Endodermal cell (in vitro differentiated cells): ENCODE data around the gene KLHDC3. TPM values are rescaled to one million over a fixed set of nuclear protein-coding genes. Genes with fewer than 3 reads are reported as not detected.
A peak's percentile ranks its signal among the peaks of the same experiment; 100 is the strongest.

Experiments used
- DNase-seq: peaks from one replicate; pipeline ENCODE4 v3.0.0-alpha.2; 2017
- H3K27ac ChIP-seq: 2 replicates; pipeline ENCODE4 v1.5.1; 2013; ENCODE audit warnings: mild to moderate bottlenecking, low read depth, low read length, moderate library complexity
- H3K27me3 ChIP-seq: 2 replicates; pipeline ENCODE4 v1.6.1; 2013; ENCODE audit warnings: mild to moderate bottlenecking, low read length, moderate library complexity; ENCODE audit not compliant: insufficient read depth, control insufficient read depth, poor library complexity, severe bottlenecking
- H3K36me3 ChIP-seq: 2 replicates; pipeline ENCODE4 v1.7.0; 2013; ENCODE audit warnings: mild to moderate bottlenecking, low read length, moderate library complexity; ENCODE audit not compliant: control insufficient read depth, insufficient read depth
- H3K4me1 ChIP-seq: one replicate; pipeline ENCODE4 v1.7.0; 2013; ENCODE audit warnings: low read length; ENCODE audit not compliant: control insufficient read depth, insufficient read depth
- H3K4me3 ChIP-seq: 2 replicates; pipeline ENCODE4 v1.5.1; 2013; ENCODE audit warnings: mild to moderate bottlenecking, low read length, moderate library complexity
- H3K9ac ChIP-seq: 2 replicates; pipeline ENCODE4 v1.6.1; 2013; ENCODE audit warnings: mild to moderate bottlenecking, low read length, moderate library complexity; ENCODE audit not compliant: poor library complexity, severe bottlenecking; ENCODE audit errors: extremely low read depth
- H3K9me3 ChIP-seq: 2 replicates; pipeline ENCODE4 v1.6.1; 2013; ENCODE audit warnings: mild to moderate bottlenecking, low read length, moderate library complexity; ENCODE audit not compliant: control insufficient read depth
- H3K27ac Mint-ChIP-seq: 2 replicates; pipeline ENCODE4 v1.8.0; 2020; ENCODE audit warnings: mixed read lengths
- H3K27me3 Mint-ChIP-seq: 2 replicates; pipeline ENCODE4 v1.8.0; 2021; ENCODE audit warnings: mild to moderate bottlenecking, mixed read lengths; ENCODE audit not compliant: insufficient read depth
- H3K36me3 Mint-ChIP-seq: 2 replicates; pipeline ENCODE4 v1.8.0; 2020; ENCODE audit warnings: low read depth, mixed read lengths
- H3K4me1 Mint-ChIP-seq: 2 replicates; pipeline ENCODE4 v1.8.0; 2020; ENCODE audit warnings: mixed read lengths
- H3K4me3 Mint-ChIP-seq: 2 replicates; pipeline ENCODE4 v1.8.0; 2020; ENCODE audit warnings: mild to moderate bottlenecking, moderate library complexity, mixed read lengths
- H3K9me3 Mint-ChIP-seq: 2 replicates; pipeline ENCODE4 v1.8.0; 2020; ENCODE audit warnings: mild to moderate bottlenecking, mixed read lengths
- CTCF ChIP-seq: fragments of 200-600 bp; sonication (generic); conservative IDR thresholded peaks from 2 replicates; pipeline ENCODE4 v1.5.0; 2021; ENCODE audit warnings: antibody characterized with exemption, mild to moderate bottlenecking
- WGBS, 2 experiments: methylation state at CpG; one replicate each; pipeline versions ENCODE4 v1.1.5 to v1.1.7; 2013; ENCODE audit warnings: missing lambda C conversion rate in 2 of 2, mixed read lengths in 1 of 2; ENCODE audit not compliant: insufficient coverage in 1 of 2, insufficient read length in 1 of 2; 5-methylcytosine and 5-hydroxymethylcytosine counted together
- total RNA-seq, 2 donors: library from RNA; stranded (reverse); fragmentation: NEBNext Ultra II Directional in 1 of 2; extraction: Animal tissue kit (Norgen Biotek cat#: 25700) in 1 of 2; gene quantifications; 2 replicates in 1 of 2; 3 replicates in 1 of 2; pipeline ENCODE4 v1.2.1, GENCODE V29; 2021

The KLHDC3 gene
- total RNA-seq, 2 donors from 2014 or later = 124 to 135 TPM

- Mint-ChIP-seq H3K27me3 (no peaks in the 10 kb centered on the region), H3K27ac (peak overlapping the region; percentile 68), H3K4me3 (no peak overlapping the region), H3K9me3 (no peaks in the 10 kb centered on the region), H3K4me1 (peaks cover 2% of the 10 kb centered on the region), H3K36me3 (peaks cover 35% of the 10 kb centered on the region)
- Histone ChIP-seq H3K27me3 (no peaks in the 10 kb centered on the region), H3K4me3 (no peak overlapping the region), H3K9ac (no peak overlapping the region), H3K27ac (no peak overlapping the region), H3K4me1 (no peaks in the 10 kb centered on the region), H3K36me3 (peaks cover 35% of the 10 kb centered on the region), H3K9me3 (no peaks in the 10 kb centered on the region)
- WGBS, 2 experiments = 54 to 85% methylated on average over 4 to 6 of the region's 6 CpGs
- TF ChIP-seq CTCF = peak; percentile 83
- DNase-seq = peak; percentile 71
Observed at GRCh38 chr6:43070028-43070632, 56.1 kb downstream of the KLHDC3 start.

Other genes starting within 250 kb of the KLHDC3 start
- 10 to 100 TPM; 11.6 to 14.9 TPM for gene BICRAL, start 232.2 kb upstream of the KLHDC3 start, total RNA-seq
- 100 to 1,000 TPM; 112 to 114 TPM for gene RPL7L1, start 134.6 kb upstream of the KLHDC3 start, total RNA-seq
- gene PTCRA, start 98.2 kb upstream of the KLHDC3 start, total RNA-seq = not detected
- gene CNPY3, start 84.8 kb upstream of the KLHDC3 start, total RNA-seq = 10 to 100 TPM; 72.7 to 73.6 TPM
- gene GNMT, start 53.5 kb upstream of the KLHDC3 start, total RNA-seq = under 1 TPM; 0.75 to 0.84 TPM
- 10 to 100 TPM; 17.2 to 21.4 TPM for gene PEX6, start 35.1 kb upstream of the KLHDC3 start, total RNA-seq
- 10 to 100 TPM; 57.5 to 59.1 TPM for gene PPP2R5D, start 29.7 kb upstream of the KLHDC3 start, total RNA-seq
- gene MEA1, start 303 bp upstream of the KLHDC3 start, total RNA-seq = 100 to 1,000 TPM in 1 of 2 donors, 10 to 100 TPM in 1; 93.3 to 104 TPM
- gene RRP36, start 7.4 kb downstream of the KLHDC3 start, total RNA-seq = 10 to 100 TPM; 76.9 to 80.6 TPM
- 10 to 100 TPM; 39.0 to 51.7 TPM for gene CUL7, start 39.6 kb downstream of the KLHDC3 start, total RNA-seq
- 10 to 100 TPM; 51.6 to 65.2 TPM for gene MRPL2, start 45.2 kb downstream of the KLHDC3 start, total RNA-seq
- 10 to 100 TPM; 36.6 to 38.0 TPM for gene KLC4, start 45.4 kb downstream of the KLHDC3 start, total RNA-seq
- 100 to 1,000 TPM; 167 to 183 TPM for gene PTK7, start 62.1 kb downstream of the KLHDC3 start, total RNA-seq
- gene SRF, start 157.0 kb downstream of the KLHDC3 start, total RNA-seq = 10 to 100 TPM; 32.7 to 44.2 TPM
- gene CUL9, start 167.9 kb downstream of the KLHDC3 start, total RNA-seq = 10 to 100 TPM; 30.3 to 34.1 TPM
- 10 to 100 TPM; 48.2 to 66.5 TPM for gene DNPH1, start 215.2 kb downstream of the KLHDC3 start, total RNA-seq
- gene TTBK1, start 229.2 kb downstream of the KLHDC3 start, total RNA-seq = under 1 TPM; 0.62 TPM